NCI-H1105 treated with DMSO at 0.1 percent for 48 hours (cell line): ENCODE results near the gene CNTNAP2.
A peak's percentile ranks its signal among the peaks of the same experiment; 100 is the strongest.
"Not testable (repeated sequence)": the region's sequence is repeated elsewhere in the genome, so short reads cannot be mapped to it uniquely, and the experiment has no call there.

Experiments used
- DNase-seq: peaks from one replicate; lab custom pipeline; 2025; lab: John Stamatoyannopoulos, UW

CNTNAP2 gene

GRCh38 chr7:147114525-147114924 lies 997.9 kb downstream of the CNTNAP2 start:
- DNase-seq: not testable (repeated sequence)

DNA sequence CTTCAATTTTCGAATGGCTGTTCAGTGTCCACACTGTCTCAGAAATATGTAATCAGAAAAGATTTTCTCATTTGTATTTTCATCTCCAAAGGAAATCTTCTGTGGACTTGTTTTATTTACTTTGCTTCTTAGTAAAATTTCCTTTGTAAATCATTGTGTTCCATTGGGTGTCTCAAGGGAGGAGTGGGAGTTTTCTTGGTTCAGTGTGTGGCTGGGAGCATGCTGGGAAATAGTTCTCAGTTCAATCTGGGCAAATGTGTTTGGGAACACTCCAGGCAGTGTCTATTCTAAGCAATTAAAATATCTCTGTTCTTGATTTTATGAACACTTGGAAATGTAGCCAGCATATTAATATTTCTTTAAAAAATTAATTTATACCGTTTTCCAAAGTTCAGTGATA lies 1019.8 kb downstream of the CNTNAP2 start:
- DNase-seq: no peak

GRCh38 chr7:147145194-147145593 lies 1028.6 kb downstream of the CNTNAP2 start:
- DNase-seq: no peak

DNA sequence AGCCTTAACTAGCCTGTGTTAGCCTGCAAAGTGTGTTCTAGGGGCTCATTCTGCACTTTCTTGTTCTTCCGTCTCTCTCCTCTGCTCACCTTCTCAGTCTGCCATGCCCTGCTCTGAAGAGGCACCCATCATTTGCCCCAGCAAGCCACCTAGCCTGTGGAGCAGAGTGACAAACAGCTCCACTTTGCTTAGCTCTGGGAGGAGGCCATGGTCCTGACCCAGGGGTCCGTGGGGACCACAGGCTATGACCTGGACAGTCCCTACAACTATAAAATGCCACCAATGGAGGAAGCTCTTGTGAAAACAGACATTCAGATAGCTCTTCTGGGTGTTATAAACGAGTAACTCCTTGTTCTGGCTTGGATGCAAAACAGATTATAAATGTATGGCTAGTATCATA lies 1029.6 kb downstream of the CNTNAP2 start:
- DNase-seq: no peak

DNA sequence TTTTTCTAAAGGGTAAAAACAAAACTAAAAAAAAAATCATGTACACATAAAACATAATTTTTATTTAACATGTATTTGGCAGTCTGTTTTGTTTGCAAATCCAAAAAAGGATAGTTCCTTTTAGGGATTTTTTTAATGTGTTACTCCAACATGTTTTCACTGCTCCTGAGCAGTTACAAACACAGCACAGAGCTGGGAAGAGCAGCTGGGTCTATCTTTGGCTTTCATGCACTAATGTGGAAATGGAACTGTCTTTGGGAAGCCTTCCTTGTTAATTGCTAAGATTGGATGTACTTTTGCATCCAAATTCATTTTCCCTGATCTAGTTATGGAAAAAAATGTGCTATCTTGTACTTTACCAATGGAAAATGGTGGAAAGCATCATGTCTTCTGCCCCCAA lies 1035.1 kb downstream of the CNTNAP2 start:
- peak; percentile 94 for DNase-seq

DNA sequence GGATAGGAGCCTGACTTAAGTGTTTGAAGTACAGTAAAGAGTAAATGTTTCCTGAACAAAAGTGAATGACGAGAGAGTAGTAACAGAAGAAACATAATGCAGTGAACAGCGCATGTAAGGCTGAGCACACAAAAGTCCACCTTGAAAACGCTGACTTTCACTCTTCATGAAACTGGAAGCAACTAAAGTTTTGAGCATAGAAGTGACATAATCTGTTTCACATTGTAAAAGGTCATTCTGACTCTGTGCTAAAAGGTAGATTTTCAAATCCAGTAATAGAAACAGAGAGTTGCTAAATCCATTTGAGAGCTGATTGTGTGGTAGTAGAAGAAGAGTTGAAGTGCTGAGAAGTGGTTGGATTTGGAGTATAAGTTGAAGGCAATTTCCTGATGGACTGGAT lies 1037.0 kb downstream of the CNTNAP2 start:
- DNase-seq: no peak

- DNase-seq: no peak
These were observed 1044.8 kb downstream of the CNTNAP2 start for GRCh38 chr7:147161405-147161804.

GRCh38 chr7:147170341-147171012 lies 1053.9 kb downstream of the CNTNAP2 start:
- DNase-seq: no peak

- DNase-seq: no peak
These were observed 1054.4 kb downstream of the CNTNAP2 start for GRCh38 chr7:147171013-147171391.

- no peak for DNase-seq
These were observed 1057.3 kb downstream of the CNTNAP2 start for GRCh38 chr7:147173883-147174282.

- no peak for DNase-seq
These were observed 1066.3 kb downstream of the CNTNAP2 start for GRCh38 chr7:147182874-147183273.

- DNase-seq: no peak
These were observed 1066.7 kb downstream of the CNTNAP2 start for GRCh38 chr7:147183276-147183675.

GRCh38 chr7:147188467-147188866 lies 1071.9 kb downstream of the CNTNAP2 start:
- DNase-seq: no peak

DNA sequence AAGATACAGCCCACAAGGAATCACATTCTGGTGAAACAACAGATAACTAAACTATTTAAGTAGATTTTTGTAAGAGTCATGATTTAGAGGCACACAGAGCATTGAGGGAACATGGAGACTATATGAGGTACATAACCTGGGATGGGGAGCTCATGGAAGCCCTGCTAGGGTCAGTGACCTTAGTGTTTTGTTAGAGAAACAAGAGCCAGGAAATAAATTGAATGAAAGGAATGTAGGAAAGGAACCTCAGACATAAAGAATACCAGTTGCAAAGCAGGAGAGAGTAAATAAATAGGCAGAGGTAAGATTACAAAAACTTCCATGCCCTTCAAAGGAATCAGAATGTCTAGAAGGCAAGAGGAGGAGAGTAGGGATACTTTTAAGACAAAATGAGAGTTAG lies 1076.9 kb downstream of the CNTNAP2 start:
- no peak for DNase-seq

GRCh38 chr7:147196481-147196880 lies 1079.9 kb downstream of the CNTNAP2 start:
- peak; percentile 68 for DNase-seq

DNA sequence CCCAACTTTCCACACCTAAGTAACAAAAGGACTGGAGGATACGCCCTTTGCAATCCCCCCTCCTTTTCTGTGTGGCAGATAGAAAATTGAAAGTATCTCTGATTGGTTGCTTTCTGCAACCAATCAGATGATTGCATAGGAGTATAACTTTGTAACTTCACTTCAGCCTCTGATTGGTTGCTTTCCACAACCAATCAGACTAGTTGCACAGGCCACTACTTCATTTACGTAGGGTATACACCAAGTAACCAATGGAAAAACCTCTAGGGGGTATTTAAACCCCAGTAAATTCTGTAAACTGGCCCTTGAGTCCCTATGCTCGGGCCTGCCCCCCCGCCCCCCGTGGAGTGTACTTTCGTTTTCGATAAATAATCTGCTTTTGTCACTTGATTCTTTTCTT lies 1080.4 kb downstream of the CNTNAP2 start:
- DNase-seq: no peak

DNA sequence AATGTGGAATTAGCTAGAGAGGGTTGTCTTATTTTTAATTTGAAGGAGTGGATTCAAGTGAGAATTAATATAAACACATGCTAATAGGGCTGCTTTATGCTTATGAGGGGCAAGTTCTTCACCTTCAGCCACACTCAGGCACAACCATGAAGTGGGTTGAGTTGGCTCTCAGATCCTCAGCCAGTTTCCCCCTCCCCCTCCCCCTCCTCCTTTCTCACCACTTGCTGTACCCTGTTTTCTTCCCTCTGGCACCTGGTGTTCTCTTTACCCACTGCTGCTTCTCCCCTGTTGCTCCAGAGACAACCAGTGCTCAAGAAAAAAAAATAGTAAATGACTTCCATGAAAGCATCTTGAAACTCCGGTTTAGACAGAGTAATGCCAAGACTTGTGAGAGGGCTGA lies 1083.3 kb downstream of the CNTNAP2 start:
- DNase-seq: no peak

GRCh38 chr7:147207988-147208387 lies 1091.4 kb downstream of the CNTNAP2 start:
- DNase-seq: no peak

- no peak for DNase-seq
These were observed 1114.7 kb downstream of the CNTNAP2 start for GRCh38 chr7:147231275-147231674.

DNA sequence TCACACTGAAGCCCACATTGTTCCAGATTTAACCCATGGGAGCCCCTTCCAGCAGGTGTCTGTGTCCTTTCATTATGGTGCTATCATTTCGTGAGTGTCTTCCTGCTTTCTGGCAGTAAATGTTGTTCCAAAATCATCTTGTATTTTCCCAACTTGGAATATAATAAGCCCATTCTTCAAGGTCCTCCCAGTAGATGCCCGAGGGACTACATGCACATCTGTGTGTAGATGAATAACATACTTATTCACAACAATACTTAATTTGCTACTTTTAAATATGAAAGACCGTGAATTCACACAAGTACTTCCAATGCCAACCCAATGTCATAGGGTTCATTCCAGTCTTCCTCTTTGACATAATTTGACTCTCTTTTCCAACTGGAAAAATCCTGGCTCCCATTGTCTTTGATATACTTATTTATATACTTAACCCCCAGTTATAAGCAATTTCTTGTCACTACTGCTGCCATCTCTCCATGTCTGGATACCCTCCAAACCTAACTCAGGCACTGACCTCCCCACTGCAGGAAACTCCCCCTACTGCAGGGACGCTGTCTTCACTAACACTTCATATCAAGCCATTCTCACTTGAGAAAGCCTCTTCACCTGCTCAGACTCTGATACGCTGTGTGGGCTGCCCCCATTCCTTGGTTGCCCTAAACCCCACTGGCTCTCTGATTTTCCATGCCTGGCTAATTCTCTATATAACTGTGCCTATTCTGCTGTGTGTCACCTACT lies 1119.2 kb downstream of the CNTNAP2 start:
- no peak for DNase-seq

GRCh38 chr7:147240468-147240867 lies 1123.9 kb downstream of the CNTNAP2 start:
- DNase-seq: no peak

GRCh38 chr7:147245274-147245673 lies 1128.7 kb downstream of the CNTNAP2 start:
- no peak for DNase-seq

GRCh38 chr7:147249956-147250355 lies 1133.4 kb downstream of the CNTNAP2 start:
- no peak for DNase-seq
